Loucy (cell line): ENCODE measurements around the gene BTC.

ENCODE experiments used
- H2AFZ ChIP-seq: fragments of 200-600 bp; sonication (generic); 2 replicates; pipeline ENCODE4 v1.6.0; 2016; ENCODE audit warnings: antibody characterized with exemption, mild to moderate bottlenecking, low read length, moderate library complexity
- H3F3A ChIP-seq: fragments of 200-600 bp; 2 replicates; pipeline ENCODE4 v1.6.0; 2016; ENCODE audit warnings: antibody characterized with exemption, low read depth, mild to moderate bottlenecking
- H3K27me3 ChIP-seq: fragments of 200-600 bp; sonication (generic); 2 replicates; pipeline ENCODE4 v1.6.1; 2014; ENCODE audit warnings: low read length, mild to moderate bottlenecking; ENCODE audit not compliant: insufficient read depth, poor library complexity, severe bottlenecking
- H3K36me3 ChIP-seq: fragments of 200-600 bp; sonication (generic); 2 replicates; pipeline ENCODE4 v1.6.1; 2016; ENCODE audit warnings: low read length; ENCODE audit not compliant: insufficient read depth
- H3K4me1 ChIP-seq: fragments of 200-600 bp; sonication (generic); 2 replicates; pipeline ENCODE4 v1.5.1; 2014; ENCODE audit warnings: low read length, mild to moderate bottlenecking; ENCODE audit not compliant: insufficient read depth, poor library complexity, severe bottlenecking
- H3K4me2 ChIP-seq: fragments of 200-600 bp; sonication (generic); 2 replicates; pipeline ENCODE4 v1.6.0; 2014; ENCODE audit warnings: antibody characterized with exemption, low read length, low read depth, mild to moderate bottlenecking; ENCODE audit not compliant: poor library complexity, severe bottlenecking
- H3K4me3 ChIP-seq: fragments of 200-600 bp; sonication (generic); 2 replicates; pipeline ENCODE4 v1.5.1; 2014; ENCODE audit warnings: low read length, mild to moderate bottlenecking, mixed read lengths; ENCODE audit not compliant: poor library complexity, severe bottlenecking
- H3K79me2 ChIP-seq: fragments of 200-600 bp; sonication (generic); 2 replicates; pipeline ENCODE4 v1.6.1; 2014; ENCODE audit warnings: low read length; ENCODE audit not compliant: insufficient read depth
- H3K9ac ChIP-seq: fragments of 200-600 bp; sonication (generic); 2 replicates; pipeline ENCODE4 v1.6.0; 2014; ENCODE audit warnings: mild to moderate bottlenecking, low read depth, low read length, moderate library complexity; ENCODE audit not compliant: poor library complexity, severe bottlenecking
- H3K9me2 ChIP-seq: fragments of 200-600 bp; sonication (generic); replicated peaks from 2 replicates; pipeline ENCODE4 v1.6.1; 2016; ENCODE audit warnings: low read depth, low read length, mixed read lengths
- H3K9me3 ChIP-seq: fragments of 200-600 bp; sonication (generic); 2 replicates; pipeline ENCODE4 v1.6.1; 2014; ENCODE audit warnings: mild to moderate bottlenecking, antibody characterized with exemption, low read length, low read depth; ENCODE audit not compliant: insufficient read depth
- H4K20me1 ChIP-seq: fragments of 200-600 bp; sonication (generic); 2 replicates; pipeline ENCODE4 v1.6.0; 2014; ENCODE audit warnings: antibody characterized with exemption, low read length, mild to moderate bottlenecking; ENCODE audit not compliant: insufficient read depth, poor library complexity, severe bottlenecking
- EZH2phosphoT487 ChIP-seq: fragments of 200-600 bp; IDR thresholded peaks from 2 replicates; pipeline ENCODE4 v1.6.1; 2018; ENCODE audit warnings: antibody characterized with exemption, mild to moderate bottlenecking, moderate library complexity, borderline replicate concordance
- TF ChIP-seq, protein P1 (sequence below): fragments of 200-600 bp; sonication (generic); conservative IDR thresholded peaks from 2 replicates; pipeline ENCODE4 v1.5.1; 2014; ENCODE audit warnings: mild to moderate bottlenecking, antibody characterized with exemption, low read length

BTC gene

GRCh38 chr4:74800310-74800709 lies 6.0 kb upstream of the BTC start:
- no peaks in the 10 kb centered on the region for H3K79me2 ChIP-seq
- no peak for TF ChIP-seq EZH2phosphoT487
- TF ChIP-seq, protein P1, sequence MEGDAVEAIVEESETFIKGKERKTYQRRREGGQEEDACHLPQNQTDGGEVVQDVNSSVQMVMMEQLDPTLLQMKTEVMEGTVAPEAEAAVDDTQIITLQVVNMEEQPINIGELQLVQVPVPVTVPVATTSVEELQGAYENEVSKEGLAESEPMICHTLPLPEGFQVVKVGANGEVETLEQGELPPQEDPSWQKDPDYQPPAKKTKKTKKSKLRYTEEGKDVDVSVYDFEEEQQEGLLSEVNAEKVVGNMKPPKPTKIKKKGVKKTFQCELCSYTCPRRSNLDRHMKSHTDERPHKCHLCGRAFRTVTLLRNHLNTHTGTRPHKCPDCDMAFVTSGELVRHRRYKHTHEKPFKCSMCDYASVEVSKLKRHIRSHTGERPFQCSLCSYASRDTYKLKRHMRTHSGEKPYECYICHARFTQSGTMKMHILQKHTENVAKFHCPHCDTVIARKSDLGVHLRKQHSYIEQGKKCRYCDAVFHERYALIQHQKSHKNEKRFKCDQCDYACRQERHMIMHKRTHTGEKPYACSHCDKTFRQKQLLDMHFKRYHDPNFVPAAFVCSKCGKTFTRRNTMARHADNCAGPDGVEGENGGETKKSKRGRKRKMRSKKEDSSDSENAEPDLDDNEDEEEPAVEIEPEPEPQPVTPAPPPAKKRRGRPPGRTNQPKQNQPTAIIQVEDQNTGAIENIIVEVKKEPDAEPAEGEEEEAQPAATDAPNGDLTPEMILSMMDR = no peak

GRCh38 chr4:74796631-74797030 lies 2.3 kb upstream of the BTC start:
- Histone ChIP-seq H3K9me2 (no peaks in the 10 kb centered on the region), H3K36me3 (no peaks in the 10 kb centered on the region), H3K27me3 (no peaks in the 10 kb centered on the region), H3K4me2 (no peak overlapping the region), H2AFZ (no peak overlapping the region), H3K4me1 (no peaks in the 10 kb centered on the region), H3K79me2 (no peaks in the 10 kb centered on the region), H3F3A (no peaks in the 10 kb centered on the region), H3K4me3 (no peak overlapping the region), H3K9me3 (no peaks in the 10 kb centered on the region), H4K20me1 (no peaks in the 10 kb centered on the region), H3K9ac (no peak overlapping the region)
- TF ChIP-seq, protein P1 = no peak
- TF ChIP-seq EZH2phosphoT487 = no peak

More at GRCh38 chr4:74800310-74800709, 6.0 kb upstream of the BTC start:
- Histone ChIP-seq H3K9me2 (no peaks in the 10 kb centered on the region), H2AFZ (no peak overlapping the region), H3K9me3 (no peaks in the 10 kb centered on the region), H3K9ac (no peak overlapping the region), H3K4me1 (no peaks in the 10 kb centered on the region), H3K27me3 (no peaks in the 10 kb centered on the region), H3K4me3 (no peak overlapping the region), H3K36me3 (no peaks in the 10 kb centered on the region), H3K4me2 (no peak overlapping the region), H4K20me1 (no peaks in the 10 kb centered on the region), H3F3A (no peaks in the 10 kb centered on the region)

DNA sequence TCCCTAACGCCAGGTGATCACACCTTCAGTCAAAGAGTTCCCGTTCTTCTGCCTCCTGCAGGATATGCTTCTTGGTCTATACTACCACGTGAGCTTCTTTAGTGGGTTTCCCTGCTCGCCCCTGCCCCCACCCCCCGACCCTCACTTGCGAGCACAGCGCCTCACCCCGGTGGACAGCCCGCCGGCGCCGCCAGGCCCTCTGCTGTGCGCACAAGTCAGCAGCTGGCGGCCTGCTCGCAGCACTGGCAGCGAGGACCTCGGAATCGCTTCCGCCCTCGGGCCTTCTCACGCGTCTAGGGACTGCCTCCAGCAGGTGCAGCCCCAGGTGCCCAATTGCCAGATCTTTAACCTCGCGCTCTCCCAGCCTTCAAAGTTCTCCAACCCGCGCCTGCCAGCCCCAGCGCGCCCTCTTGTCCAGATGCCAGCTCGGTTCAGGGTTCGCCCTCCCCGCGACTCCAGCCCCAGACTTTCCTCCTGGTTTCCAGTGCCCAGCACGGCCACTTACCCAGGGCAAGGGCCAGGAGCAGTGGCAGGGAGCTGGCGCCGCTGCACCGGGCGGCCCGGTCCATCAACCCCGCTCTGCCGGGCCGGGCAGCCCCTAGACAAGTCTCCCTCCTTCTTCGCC lies 454 bp downstream of the BTC start:
- Histone ChIP-seq H3K4me2 (no peak overlapping the region), H3K36me3 (no peaks in the 10 kb centered on the region), H4K20me1 (no peaks in the 10 kb centered on the region), H3K4me3 (no peak overlapping the region), H3K27me3 (no peaks in the 10 kb centered on the region), H3K4me1 (no peaks in the 10 kb centered on the region), H3K79me2 (no peaks in the 10 kb centered on the region), H2AFZ (no peak overlapping the region), H3K9ac (no peak overlapping the region), H3K9me3 (no peaks in the 10 kb centered on the region), H3F3A (no peaks in the 10 kb centered on the region), H3K9me2 (no peaks in the 10 kb centered on the region)
- no peak for TF ChIP-seq EZH2phosphoT487
- TF ChIP-seq, protein P1 = no peak
